Stimulated activated CD4-positive, alpha-beta T cell treated with anti-CD3 and anti-CD28 coated beads, TNF-alpha, amount 100 ng/mL, for 24 hours (primary cell): ENCODE data around the gene TBC1D2B.
"Not testable (repeated sequence)": the region's sequence is repeated elsewhere in the genome, so short reads cannot be mapped to it uniquely, and the experiment has no call there.

Source experiments
- DNase-seq, 3 experiments: peaks; one replicate each; pipeline ENCODE4 v3.0.0-alpha.2; 2020; ENCODE audit warnings: low read depth in 3 of 3

TBC1D2B gene

DNA sequence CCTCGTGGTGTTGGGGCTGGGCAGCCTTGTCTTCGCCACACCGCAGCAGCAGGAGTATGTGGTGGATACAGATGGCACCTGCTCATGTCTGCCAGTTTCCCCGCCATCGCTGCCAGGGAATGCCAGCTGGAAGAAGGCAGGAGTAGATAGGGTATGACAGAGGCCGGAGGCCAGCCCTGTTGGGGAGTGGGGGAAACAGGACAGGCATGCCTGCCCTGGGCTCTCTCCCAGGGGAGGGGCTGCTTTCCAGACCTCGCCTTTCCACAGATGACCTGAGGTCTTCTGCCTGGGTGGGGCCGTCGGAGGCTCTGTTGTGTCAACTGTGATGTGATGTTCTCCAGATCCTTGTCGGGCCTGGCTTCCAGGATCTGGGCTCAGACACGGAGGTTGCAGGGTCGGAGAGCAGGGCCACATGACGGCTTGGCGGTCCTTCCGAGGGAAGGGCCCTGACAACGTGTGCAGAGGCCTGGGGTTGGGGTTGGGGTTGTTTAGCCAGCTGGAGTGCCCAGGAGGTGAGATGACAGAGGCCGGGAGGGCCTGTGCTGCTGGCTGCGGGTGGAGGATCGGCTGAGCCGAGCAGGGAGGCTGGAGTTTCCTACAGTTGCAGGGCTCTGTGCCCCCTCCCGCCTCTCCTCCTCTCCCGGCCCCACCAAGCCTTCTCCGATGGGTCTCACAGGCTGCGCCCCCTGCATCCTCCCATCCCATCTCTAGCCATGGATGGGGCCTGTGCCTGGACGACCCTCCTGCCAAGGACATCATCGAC is 102.0 kb downstream of the TBC1D2B start:
- DNase-seq = no peak

DNA sequence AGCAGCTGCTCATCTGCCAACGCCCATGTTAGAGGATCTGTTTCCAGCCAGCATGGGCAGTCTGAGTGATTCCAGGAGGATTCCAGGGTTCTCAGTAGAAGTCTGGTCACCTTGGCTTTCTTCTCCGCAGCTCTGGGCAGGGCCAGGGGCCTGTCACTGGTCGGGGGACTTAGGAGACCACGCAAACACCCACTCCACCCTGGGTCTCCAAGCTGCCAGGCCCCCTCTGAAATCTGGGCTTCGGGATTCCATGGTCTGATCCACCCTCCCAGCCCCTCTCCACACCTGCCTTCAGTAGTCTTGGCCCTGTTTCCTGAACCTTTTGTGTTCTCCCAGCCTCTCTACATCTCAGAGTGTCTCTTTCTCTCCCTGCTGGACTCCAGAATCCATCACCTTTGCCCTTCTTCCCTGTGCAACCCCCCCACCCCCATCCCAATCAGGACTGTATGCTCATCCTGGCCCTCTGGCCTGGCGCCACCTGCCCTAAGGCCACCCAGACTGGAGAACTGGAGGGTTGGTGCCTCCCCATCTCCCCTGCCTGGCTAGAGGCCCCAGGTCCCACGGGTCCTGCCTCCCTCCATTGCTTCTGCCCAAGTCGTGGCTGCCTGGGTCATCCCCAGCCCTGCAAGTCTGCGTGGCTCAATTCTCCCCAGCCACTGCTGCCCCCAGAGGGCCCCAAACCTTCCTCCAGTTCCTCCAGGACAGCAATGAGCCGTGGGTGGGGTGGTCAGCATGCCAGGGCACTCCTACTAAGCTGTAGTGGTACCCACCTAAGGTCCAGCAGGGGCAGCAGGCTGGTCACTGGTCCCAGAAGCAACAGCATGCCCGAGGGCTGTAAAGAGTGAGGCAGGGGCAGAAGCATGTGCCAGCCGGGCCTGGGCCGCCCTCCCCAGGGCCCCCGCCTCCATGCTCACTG is 102.8 kb downstream of the TBC1D2B start:
- DNase-seq = no peak

DNA sequence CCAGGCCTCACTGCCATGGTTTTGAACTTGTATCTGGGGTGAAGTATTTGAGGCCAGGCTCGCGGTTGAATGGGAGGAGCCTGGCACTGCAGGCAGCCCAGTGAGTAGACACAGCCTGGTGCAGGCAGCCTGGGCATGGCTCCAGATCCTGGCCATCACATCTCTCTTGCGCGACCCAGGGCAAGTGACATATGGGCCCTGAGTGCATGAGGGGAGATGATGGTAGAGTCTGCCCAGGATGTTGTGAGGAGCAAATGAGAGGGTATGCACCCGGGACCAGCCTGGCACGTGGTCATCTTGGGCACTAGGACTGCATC is 103.5 kb downstream of the TBC1D2B start:
- no peak for DNase-seq

DNA sequence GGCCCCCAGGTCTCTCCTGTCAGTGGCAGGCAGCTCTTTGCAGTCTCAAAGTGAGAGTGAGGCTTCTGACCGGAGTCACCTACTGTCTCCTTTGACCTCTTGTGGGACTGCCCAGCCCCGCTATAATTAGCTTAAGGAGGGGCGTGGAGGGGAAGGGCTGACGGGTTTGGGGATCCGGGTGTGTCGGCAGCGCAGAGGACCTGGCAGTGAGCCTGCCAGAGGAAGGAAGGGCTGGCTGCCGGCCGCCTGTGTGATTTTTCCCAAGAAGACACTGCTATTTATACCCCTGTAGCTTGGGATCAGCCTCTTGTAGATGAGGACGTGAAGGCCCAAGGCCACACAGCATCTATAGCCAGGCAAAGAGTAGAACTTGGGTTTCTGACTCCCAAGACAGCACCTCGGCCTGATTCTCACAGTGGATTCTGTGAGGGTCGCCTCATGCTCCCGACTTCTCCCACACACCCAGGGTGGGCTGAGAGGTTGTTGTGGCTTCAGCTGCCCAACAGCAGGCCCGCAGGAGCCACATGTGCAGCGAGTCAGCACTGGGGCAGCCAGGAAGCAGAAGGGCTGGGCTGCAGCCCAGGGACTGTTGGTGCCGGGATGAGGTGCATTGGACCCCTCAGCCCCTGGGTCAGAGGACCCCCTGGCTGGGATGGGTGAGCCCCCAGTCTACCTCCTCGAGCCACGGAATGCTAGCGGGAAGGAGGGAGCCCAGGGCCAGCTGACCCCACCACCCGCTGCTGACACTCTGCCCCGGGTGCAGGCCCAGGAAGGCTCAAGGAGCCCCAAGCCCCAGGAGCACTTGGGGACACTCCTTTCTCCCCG is 104.0 kb downstream of the TBC1D2B start:
- DNase-seq = not testable (repeated sequence)

DNA sequence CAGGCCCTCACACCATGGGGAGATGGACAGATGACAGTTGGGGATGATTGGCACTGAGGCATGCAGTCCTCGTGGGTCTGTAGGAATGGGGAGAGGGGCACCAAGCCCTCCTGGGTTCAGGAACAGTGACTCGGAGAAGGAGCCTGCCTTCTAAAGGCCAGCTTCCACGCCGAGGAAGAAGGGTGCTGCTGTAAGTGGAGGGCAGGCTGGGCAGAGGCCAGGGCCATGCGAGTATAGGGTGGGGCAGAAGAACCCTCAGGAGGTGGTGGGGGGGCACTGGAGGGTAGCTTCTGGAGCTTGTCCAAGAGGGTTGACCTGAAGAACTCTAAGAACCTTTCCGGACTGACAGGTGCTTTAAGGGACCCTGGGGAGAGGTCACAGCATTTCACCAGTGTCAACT is 104.8 kb downstream of the TBC1D2B start:
- DNase-seq = not testable (repeated sequence)

DNA sequence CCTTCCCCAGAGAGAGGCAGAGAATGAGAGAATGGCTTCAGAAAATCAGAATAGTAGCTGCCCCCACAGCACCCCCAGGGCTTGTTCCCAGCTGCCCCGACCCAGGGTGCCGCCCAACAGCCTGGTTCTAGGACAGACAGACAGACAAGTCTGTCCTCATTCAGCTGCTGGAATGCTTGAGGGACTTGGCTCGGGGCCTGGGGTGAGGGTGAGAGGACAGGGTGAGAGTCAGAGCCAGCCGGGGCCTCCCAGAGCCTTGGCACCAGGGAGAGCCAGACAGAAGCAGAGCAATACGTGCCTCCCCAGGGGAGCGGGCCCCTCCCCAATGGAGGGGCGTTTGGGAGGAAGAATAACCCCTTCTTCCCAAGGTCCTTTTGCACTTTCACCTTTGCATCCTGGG is 105.6 kb downstream of the TBC1D2B start:
- not testable (repeated sequence) for DNase-seq

DNA sequence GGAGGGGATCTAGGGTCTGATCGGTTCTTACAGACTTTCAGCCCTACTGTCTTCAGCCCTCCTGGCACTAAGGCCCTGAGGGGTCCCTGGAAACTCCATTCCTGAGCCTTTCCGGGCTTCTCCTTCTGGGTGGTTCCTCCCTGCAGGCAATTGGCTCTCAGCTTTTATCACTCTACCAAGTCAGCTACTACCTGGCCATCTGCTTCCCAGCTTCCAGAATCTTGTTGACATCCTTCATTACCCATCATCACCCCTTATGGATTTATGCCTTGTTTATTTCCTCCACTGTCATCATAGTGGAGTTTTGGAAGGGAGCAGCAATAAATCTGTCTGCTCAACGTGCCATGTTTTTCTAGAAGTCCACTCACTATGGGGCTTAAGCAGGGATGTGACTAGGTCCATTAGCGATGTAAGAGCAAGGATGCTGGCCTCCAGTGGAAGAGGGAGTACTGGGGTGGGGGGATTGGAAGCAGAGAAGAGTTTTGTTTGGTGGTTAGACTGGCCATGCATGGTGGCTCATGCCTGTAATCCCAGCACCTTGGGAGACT is 106.6 kb downstream of the TBC1D2B start:
- DNase-seq = not testable (repeated sequence)

DNA sequence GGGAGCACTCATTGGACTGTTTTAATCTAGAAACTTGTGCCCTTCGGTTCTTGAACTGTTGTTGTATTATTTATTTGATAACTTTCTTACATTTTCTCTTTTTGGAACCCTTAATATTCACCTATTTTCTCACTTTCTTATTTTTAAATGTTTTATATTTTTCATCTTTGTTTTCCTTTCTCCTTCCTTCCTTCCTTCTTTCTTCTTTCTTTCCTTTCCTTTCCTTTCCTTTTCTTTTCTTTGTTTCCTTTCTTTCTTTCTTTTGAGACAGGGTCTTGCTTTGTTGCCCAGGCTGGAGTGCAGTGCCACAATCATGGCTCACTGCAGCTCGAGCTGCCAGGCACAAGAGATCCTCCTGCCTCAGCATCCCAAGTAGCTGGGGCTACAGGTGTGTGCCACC is 108.5 kb downstream of the TBC1D2B start:
- DNase-seq = no peak

DNA sequence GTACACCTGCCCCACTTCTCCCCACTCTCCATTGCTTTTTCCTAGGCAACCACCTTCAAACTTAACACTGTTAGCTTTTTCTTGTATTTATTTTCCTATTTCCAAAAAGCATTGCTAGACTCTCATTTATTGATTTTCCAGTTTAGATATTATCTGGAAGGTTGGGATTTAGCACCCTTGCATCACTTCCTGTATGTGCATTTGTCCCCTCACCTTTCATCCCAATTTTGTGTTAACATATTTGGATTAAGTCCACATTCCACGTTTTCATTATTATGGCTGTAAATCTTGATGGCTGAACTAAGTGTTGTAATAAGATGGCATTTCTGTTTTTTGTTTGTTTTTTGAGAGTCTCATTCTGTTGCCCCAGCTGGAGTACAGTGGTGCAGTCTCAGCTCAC is 109.7 kb downstream of the TBC1D2B start:
- no peak for DNase-seq

DNA sequence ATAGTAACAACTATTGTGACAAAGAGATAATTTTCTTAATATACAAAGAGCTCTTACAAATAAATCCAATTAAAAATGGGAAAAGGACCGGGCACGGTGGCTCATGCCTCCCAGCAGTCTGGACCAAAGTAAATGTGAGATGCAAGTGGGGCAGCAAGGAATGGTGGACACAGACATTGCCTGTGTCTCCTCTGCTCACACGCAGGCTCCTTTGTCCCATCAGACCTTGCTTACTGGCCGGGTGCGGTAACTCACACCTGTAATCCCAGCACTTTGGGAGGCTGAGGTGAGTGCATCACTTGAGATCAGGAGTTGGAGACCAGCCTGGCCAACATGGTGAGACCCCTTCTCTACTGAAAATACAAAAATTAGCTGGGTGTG is 110.3 kb downstream of the TBC1D2B start:
- not testable (repeated sequence) for DNase-seq

DNA sequence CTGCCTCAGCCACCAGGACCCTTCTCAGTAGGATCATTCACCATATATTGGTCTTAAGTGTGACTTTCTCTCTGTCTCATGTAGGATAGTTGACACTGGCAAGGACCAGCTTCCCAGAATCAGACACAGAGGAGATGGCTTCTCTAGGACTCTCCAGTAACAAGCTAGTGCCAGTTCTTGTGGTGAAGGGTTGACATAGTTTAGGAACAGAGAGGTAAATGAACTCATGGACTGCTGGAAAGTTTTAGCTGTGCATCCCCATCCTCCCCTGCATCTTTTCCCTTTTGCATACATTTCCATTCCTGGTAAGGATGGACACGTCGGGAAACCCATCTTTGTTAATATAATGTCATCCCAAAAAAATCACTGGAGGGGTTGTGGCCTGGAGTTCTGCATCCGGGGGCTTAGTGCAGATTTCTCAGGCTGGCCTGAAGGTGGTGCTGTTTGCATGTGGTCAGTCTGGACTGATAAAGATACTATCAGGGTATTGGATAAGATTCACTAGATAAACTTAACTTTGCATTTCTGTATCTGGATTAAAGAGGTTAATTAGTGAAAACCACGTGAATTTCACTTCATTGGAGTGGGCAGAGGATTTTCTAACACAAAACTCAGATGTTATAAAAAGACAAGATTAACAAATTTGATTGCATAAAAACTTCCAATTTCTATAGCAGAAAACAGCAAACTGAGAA is 110.8 kb downstream of the TBC1D2B start:
- peak in 2 of 3 experiments; percentile 31 to 42 for DNase-seq

DNA sequence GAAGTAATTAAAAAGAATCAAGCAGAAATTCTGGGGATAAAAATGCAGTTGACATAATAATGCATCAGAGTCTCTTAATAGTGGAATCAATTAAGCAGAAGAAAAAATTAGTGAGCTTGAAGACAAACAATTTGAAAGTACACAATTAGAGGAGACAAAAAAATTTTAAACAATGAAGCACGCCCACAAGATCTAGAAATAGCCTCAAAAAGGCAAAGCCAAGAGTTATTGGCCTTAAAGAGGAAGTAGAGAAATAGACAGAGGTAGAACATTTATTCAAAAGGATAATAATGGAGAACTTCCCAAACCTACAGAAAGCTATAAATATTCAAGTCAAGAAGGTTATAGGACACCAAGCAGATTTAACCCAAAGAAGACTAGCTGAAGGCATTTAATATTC is 113.3 kb downstream of the TBC1D2B start:
- no peak for DNase-seq

DNA sequence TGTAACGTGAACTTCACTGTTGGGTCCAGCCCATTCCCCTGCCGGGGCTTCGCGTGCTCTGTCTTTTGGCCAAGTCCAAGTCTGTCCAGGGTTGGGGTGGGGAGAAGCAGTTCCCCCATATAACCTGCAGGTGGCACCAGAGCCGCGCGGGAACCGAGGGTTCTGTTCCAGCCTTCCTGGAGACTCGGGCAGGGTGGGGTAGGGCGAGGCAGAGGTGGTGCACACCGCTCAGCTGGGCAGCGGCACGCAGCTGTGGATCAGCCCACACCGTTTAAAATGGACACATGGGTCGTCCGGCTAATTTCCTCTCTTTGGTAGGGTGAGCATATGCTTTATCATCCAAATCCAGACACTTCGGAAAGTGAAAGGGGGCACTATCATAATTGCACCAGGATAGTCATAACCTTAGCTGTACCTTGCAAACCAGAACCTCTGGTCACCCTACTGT is 118.1 kb downstream of the TBC1D2B start:
- peak; percentile 56 to 72 (median 57) for DNase-seq

DNA sequence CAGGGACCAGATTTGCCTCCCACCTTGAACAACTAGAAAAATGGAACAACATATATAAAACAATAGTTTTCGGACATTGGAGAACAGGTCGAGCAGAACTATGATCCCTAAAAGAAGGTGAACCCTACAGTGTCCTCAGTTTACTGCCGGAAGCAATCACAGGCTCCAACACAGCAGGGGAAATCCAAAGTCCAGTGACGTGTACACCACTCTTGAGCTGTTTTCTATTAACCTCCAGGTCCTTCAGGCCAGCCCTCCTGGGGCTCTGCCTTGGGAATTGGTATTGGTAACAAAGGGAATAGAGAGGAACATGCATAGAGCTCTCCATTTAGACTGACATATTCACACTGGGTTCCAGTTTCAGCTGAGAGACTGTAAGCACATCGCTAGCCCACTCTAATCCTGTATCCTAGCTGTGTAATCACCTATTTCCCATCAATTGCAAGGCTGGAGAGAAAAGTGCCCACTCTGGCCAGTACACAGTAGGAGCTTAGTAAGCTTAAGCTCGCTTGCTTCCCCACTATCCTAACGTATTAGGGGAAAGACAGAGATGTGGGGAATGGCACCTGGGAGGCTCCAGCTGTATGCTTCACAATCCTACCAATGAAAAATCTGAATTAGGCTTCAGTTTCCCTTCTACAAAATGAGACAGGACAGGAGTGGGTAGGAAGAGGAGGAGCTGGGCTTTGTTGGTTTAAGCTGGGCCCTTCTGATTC is 118.6 kb downstream of the TBC1D2B start:
- not testable (repeated sequence) for DNase-seq

DNA sequence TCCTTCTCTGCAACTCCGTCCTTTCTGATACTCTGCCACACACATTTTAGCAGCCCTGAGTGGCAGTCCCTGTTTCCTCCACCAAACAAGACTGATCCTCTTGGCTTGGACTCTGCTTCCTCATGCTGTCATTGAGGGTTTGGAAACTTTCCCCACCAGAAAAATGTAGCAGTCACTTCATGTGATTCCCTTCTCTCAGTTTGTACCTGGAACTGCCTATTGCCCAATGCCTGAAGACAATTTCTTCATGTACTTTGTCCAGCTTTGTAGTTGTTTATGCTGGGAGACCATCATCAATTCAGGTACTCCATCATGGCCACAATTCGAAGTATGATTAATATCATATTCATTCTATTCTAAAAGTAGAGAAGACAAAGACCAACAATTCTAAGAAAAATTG is 119.5 kb downstream of the TBC1D2B start:
- not testable (repeated sequence) for DNase-seq

DNA sequence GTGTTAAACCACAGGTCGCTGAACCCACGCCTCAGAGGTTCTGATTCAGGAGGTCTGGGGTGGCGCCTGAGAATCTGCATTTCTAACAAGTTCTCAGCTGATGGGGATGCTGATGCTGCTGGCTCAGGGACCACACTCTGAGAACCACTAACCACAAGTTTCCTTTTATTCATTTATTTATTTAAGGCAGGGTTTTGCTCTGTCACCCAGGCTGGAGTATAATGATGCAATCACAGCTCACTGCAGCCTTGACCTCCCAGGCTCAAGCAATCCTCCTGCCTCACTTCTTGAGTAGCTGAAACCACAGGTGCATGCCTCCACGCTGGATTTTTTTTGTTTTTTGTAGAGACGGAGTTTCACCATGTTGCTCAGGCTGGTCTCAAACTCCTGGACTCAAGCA is 123.6 kb downstream of the TBC1D2B start:
- DNase-seq = peak in 1 of 3 experiments; percentile 48

DNA sequence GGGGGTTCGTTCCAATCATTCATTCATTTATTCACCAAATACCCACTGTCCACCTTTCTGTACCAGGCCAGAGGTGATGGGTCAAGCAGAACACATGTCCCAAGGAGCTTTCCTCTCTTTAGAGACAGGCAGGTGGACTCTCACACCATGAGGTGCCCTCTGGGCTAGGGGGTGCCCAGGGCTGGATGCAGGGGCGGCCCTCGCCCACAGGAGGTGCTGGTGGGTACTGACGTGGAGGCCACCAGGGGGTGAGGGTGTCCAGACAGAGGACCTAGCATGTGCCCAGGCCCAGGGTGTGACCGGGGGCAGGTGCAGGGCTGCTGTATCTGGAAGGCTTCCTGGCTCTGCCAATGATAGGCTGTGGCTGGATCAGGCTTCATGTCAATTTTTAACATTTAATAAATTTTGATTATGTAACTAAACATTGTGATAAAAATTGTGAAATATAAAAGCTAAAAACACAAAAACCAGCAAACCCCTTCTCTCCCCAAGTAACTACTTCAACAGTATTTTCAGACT is 124.5 kb downstream of the TBC1D2B start:
- not testable (repeated sequence) for DNase-seq

DNA sequence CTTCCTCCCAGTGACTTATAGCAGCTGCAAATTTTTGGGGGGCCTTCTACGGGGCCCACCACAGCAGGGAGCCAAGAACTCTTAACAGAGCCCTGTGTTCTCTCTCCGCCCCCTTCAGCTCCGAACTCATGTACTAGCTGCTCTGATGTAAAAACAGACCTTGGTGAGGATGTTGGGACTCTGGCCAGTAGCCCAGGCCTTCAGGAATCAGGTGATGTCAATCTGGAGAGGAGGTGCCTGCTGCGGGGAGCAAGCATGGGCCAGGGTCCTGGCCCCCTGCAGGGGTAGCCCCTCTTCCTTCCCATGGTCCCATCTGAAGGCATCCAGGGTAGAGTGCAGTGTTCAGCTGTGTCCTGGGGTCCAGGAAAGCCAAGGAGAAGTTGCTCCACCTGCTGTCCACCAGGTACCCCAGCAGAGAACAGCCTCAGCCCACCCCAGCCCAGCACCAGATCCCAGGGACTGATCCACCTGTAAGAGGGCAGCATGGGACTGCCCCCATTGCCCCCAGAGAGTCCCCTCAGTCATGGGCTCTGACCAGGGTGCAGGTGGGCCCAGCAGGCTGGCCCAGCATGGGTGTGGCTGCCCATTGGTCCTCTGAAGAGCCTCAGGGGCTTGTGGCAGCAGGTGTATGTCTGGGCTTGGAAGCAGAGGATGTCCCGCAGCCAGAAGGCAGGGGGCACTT is 126.3 kb downstream of the TBC1D2B start:
- DNase-seq = not testable (repeated sequence)

DNA sequence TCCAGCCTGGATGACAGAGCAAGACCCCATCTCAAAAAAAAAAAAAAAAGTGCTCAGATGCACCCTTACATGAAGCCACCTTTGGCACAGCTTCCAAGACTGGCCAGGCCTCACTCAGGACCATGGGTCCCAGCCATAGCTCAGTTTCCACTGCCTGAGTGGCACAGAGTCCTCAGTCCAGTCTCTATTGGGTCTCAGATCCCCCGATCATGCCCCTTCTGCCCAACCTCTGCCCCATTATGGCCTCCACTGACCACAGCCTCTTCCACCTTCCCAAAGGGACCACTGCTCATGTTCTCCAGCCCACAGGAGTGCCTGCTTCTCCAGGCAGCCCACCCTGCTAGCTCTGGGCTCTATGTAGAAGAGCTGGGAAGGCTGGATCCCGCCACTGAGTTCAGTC is 127.0 kb downstream of the TBC1D2B start:
- DNase-seq = not testable (repeated sequence)

DNA sequence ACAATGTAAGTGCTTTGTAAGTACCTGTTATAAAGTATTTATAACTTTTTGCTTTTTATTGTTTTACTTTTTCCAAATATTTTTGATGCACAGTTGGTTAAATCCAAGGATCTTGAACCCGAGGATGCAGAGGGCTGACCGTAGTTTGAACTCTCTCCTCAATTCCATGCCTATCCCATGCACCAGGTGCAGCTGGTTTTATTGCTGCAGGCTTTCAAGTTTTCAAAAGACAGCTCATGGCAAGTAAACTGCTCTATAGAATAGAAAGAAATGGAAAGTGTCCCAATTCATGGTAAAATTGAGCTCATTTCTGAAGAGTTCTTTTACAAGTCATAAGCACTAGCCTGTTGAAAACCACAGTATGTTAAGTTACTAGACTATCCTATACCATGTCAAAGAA is 131.9 kb downstream of the TBC1D2B start:
- DNase-seq = no peak
